A673 (cell line): ENCODE data around the gene COL1A1.

Experiments used
- CTCF ChIP-seq: fragments of 300-800, 200-600 bp; sonication (generic); conservative IDR thresholded peaks from 2 replicates; pipeline ENCODE4 v1.5.1; 2017; ENCODE audit warnings: low read depth, mild to moderate bottlenecking, antibody characterized with exemption, low read length, moderate library complexity, mixed read lengths
- EZH2 ChIP-seq: fragments of 200-600 bp; sonication (generic); IDR thresholded peaks from 2 replicates; pipeline ENCODE4 v1.6.1; 2017; ENCODE audit warnings: borderline replicate concordance, low read depth, mild to moderate bottlenecking, mixed read lengths, antibody characterized with exemption, low read length; ENCODE audit not compliant: poor library complexity, severe bottlenecking

- no peak for TF ChIP-seq CTCF
- no peak for TF ChIP-seq EZH2
These were observed 46.8 kb downstream of the COL1A1 start for GRCh38 chr17:50154604-50155003.
